GM21367 (cell line): ENCODE measurements around the gene BANF1.
"Not testable (repeated sequence)": the region's sequence is repeated elsewhere in the genome, so short reads cannot be mapped to it uniquely, and the experiment has no call there.

Experiments used
- ATAC-seq: cut with Tn5 transposase; IDR thresholded peaks from one replicate; pipeline ENCODE4 v1.9.1; 2021; ENCODE audit not compliant: unreplicated experiment

BANF1 gene

DNA sequence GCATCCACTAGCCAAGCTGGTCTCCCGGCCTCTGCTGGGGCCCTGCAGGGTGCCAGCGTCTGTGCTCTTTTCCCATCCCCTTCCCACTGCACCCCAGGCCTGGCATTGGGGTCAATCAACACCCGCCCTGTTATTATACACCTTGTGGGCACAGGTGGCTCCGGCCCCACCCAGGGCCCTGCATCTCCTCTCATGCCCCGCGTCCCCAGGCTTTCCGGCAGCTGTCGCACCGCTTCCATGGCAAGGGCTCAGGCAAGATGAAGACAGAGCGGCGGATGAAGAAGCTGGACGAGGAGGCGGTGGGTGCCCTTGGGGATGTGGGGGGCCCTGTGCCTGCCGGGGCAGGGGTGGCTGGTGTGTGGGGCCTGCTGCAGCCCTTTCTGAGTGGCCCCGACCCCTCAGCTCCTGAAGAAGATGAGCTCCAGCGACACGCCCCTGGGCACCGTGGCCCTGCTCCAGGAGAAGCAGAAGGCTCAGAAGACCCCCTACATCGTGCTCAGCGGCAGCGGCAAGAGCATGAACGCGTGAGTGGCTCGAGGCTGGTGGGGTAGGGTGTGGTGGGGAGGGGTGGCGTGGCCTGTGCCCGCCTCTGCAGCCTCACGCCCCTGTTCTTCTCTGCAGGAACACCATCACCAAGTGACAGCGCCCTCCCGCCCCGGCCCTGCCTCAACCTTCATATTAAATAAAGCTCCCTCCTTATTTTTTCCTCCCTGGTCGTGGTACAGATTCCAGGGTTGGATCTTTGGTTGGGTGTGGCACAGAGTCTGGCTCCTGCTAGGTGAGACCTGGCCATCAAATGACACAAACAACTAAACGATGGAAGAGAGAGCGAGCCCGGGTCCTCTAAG lies 23.7 kb upstream of the BANF1 start:
- no peak for ATAC-seq

DNA sequence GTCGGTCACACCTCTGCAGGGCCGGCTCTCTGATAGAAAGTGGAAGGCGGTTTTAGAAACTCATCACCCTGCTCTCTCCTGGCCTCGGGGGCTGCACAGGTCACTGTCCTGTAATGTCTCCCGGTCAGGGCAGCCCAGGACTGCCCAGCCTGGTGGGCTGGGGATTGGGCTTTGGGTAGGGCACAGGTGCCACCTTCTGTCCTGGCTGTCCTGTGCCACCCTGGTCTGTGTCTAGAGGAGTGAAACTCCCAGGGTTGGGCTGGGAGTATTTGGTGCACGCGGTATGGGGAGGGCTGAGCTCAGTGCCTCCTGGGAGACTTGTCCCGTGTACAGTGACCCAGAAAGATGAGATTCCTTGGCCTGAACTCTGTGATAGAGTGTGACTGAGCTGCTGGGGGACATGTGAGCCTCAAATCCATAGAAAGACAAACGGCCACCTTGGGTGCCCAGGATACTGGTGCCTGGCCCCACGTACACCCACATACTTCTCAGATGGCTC lies 23.0 kb upstream of the BANF1 start:
- ATAC-seq, result no peak

DNA sequence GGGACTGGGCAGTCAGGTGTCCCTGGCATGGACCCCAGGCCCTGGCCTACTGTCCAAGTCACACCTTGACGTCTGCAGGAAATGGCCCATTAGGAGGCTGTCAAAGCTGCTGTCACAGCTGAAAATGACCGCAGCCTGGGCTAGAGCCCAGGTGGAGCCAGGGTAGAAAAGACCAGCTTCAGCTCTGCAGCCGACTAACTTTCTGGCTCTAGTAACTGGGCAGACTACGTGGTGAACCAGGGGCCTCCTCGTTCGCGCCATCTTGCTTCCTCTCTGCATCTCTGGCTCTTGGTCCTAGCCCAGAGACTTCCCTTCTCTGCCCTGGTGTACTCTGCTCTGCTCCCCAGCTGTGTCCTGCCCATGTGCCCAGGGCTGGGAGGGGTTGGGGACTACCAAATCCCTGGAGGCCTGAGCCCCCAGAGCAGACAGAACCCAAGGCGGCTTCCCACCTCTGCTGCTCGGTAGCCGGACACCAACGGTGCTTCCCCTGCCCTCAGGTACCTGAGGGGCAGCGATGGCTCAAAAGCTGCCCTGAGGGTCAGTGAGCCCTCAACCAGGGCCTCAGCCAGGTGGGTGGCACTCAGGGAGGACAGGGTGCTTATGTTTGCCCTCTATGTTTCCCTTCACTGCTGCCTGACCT lies 21.1 kb upstream of the BANF1 start:
- ATAC-seq, result no peak

DNA sequence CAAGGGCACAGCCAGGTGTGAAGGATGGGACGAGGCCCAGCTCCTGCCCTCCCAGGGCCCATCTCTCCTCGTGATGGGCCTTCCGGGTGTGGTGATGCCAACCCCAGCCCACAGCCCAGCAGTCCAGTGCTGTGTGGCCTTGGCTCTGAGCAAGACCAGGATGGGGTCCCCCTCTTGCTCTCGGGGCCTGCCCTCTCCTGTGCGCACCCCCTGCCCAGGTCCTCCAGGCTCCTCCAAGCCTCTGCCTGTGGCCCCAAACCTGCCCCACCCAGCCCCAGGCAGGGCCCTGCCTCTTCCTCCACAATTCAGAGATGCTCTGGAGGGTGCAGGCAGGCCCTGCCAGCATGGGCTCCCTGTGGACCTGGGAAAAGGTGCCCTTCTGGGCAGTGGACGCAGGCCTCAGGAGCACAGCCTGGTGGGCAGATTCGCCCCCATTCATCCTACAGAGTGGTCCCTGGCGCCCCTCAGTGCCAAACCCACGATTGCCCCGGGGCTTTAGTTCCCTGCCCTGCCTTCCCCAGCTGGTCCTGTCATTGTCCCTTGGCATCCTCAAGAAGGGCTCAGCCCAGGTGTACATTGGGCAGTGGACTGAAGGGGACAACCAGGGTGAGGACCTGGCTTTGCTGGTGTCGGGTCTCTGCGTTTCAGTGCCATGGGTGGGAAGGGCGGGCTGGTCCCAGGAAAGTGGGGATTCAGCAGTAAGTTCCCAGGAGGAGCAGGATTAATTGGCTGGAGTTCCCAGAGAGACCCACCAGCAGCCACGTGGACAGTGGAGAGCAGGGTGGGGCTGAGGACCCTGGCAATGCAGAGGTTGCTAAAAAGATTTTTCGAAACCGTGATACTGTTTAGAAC lies 20.1 kb upstream of the BANF1 start:
- ATAC-seq, result no peak

DNA sequence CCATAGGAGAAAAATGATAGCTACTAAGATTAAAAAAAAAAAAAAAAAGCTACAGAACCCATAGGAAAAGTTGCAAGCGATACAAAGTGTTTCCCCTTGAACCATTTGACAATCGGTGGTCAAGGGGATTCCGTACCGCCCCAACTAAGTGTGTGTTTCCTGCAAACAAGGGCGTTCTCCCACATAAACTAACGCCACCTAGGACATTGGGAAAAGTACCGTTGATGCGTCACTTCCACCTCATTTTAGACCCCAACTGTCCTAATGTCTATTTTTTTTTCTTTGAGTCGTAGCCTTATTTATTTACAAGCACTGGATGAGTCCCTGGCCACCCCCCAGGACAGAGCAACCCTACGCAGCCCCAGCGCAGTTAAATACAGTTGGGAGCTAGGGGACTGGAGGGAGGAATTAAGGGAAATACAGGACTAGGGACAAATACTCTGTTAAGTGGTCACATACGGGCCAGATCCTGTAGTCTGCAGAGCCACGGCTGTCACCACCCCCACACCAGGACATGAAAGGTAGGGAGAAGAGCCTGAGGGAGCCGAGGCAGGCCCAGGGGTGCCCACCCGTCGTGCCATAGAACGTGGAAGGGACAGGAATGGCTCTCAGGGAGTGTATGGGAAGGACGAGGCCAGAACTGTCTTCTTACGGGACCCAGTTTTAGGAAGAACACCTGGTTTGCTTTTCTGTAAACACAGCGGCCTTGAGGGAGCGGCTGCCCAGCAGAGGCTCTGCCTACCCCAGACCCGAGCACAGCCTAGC lies 19.3 kb upstream of the BANF1 start:
- no peak for ATAC-seq

DNA sequence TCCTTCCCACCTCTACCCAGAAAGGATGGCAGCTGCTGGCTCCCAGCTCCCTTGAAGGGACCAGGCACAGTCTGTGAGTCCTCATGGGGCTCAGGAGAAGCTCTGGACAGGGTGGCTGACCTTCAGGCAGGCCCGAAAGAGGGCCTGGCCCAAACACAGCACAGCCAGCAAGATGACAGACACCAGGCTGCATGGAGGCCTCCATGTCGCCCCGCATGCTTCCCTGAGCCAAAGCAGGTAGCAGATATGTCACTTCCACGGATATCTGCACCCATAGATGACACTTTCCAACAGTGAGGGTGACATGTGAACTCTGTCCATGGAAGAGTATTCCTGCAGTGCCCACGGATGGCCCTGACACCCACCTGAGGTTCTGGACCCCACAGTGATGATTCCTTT lies 18.7 kb upstream of the BANF1 start:
- ATAC-seq, result no peak

DNA sequence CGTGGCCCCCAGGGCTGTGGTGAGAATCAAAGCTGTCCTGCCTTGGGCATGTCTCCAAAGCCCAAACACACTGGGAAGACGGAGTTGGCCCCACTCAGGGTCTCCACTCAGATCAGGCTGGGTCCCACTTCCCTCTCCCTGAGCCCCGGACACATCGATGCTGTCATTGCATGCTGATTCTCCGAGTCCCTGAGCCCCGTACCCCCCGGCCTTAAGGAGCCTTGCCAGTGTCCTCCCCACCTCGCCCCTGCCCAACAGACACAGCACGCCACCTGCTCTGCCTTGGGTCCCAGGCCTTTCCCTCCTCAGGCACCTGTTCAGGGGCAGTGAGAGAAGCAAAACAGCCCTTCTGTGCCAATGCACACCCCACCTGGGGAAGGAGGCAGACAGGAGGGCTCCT lies 15.0 kb upstream of the BANF1 start:
- no peak for ATAC-seq

DNA sequence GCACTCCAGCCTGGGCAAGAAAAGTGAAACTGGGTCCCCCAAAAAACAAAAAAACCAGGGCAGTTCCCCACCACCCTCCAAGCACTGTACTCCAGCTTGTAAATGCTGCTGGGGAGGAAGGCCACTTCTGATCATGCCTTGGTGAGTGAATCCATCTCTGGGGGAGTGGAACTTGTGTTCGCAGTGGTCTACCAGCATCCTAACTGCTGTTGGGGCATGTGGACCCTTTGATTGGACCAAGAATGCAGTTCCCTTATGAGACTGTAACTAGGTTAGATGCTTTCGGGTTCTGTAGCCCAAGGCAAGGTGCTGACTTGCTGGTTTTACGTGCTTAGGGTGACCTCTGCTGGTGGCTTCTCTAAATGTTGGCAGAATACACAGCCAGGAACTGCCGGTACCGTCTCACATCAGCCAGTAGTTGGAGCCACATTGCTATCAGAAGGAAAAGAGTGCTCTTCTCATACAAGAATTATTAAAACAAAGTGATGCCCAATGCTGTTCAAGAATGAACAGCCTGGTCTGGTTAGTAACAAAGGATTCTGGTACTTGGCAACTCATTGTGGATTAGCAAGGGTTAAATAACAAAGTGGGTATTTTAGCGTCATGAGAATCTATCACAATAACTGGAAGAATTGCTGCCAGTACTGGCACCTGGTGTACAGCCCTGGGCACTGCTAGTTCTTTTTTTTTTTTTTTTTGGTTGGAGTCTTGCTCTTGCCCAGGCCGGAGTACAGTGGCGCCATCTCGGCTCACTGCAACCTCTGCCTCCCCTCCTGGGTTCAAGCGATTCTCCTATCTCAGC lies 13.3 kb upstream of the BANF1 start:
- ATAC-seq, result peak; percentile 90

DNA sequence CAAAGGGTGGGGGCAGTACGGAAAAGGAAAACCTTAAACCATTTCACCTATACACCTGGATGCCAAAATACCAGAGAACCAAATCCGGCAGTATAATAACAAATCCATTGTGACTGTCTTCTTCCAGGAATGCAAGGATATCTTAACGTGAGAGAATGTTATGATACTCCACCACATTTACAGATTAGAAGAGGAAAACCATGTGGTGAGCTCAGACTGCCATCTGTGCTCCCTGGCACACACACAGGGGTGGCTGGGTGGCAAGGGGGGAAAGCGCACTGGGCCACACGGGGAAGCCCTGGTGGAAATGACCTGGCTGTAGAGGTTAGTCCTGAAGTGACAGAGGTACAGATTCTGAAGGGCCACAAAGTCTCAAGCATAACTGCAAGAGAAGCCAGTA lies 10.2 kb upstream of the BANF1 start:
- no peak for ATAC-seq

DNA sequence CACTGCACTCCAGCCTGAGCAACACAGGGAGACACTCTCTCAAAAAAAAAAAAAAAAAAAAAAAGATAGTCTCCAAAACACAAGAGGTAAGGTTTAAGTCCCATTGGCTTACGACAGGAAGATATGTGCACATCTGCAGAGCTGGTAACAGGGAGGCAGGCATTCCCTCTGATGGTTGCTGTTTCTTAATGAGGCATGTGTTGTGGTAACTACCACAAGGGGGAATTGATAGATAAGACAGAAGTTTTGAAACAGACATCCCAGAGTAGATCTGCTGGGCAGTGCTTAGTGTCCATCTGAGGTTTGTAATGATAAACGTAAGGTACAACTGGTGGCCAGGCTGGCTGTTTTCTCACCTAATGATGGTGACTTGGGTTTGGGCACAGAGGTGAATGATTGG lies 5.0 kb upstream of the BANF1 start:
- ATAC-seq, result no peak

DNA sequence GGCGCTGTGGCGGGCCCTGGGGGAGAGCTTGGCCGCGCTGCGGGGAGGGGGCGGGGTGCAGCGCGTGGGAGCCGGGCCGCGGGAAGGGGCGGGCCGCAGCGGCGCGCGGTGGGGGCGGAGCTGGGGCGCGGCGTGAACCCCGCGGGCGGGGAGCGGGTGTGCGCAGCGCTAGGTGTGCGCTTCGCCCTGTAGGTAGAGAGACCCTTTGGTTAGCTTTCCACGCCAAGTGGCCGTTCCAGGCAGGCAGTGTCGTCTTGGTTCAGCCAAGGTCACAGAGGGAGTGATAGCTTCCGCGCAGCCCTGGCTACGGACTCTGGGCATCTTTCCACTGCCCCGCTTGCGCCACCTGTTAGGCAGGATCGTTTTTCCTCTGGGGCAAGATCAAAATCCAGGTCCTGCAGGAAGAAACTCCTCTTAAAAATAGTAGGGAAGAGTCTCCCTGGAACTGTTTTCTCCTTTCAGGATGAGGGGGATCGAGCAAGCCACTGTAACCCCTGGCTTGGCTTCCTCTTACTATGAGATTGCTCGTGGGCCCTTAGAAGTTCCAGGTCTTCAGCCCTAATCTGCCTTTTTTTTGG lies 434 bp downstream of the BANF1 start:
- peak; percentile 34 for ATAC-seq

DNA sequence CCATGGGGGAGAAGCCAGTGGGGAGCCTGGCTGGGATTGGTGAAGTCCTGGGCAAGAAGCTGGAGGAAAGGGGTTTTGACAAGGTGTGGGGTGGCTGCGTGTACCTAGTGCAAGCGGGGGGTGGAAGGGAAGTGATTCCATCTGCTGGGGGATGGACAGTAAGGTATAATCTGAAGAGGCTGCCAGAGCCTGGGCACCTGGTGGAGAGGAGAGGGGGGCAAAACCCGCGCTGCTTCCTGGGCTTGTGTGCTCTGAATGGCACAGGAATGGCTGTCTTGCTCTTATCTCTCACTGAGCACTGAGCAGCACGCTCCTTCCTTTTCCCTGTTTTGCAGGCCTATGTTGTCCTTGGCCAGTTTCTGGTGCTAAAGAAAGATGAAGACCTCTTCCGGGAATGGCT lies 988 bp downstream of the BANF1 start:
- no peak for ATAC-seq

DNA sequence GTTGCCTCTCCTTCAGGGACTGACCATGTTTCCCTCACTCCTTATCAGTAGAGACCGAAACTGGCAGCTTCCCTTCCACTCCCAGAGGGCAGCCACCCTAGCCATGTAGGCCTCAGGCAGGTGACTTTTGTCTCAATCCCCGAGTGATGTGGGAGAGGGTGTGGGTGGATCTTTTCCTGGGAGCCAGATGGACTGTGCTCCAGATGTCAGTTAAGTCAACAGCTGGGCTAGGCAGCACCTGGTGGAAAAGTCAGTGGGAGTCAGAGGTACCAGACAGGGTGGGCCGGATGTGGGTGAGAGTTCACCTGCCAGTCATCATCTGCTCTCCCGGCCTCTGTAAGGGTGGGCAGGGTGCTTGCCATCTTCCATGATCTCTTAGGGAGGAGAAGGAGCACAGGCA lies 1.9 kb downstream of the BANF1 start:
- ATAC-seq, result no peak

DNA sequence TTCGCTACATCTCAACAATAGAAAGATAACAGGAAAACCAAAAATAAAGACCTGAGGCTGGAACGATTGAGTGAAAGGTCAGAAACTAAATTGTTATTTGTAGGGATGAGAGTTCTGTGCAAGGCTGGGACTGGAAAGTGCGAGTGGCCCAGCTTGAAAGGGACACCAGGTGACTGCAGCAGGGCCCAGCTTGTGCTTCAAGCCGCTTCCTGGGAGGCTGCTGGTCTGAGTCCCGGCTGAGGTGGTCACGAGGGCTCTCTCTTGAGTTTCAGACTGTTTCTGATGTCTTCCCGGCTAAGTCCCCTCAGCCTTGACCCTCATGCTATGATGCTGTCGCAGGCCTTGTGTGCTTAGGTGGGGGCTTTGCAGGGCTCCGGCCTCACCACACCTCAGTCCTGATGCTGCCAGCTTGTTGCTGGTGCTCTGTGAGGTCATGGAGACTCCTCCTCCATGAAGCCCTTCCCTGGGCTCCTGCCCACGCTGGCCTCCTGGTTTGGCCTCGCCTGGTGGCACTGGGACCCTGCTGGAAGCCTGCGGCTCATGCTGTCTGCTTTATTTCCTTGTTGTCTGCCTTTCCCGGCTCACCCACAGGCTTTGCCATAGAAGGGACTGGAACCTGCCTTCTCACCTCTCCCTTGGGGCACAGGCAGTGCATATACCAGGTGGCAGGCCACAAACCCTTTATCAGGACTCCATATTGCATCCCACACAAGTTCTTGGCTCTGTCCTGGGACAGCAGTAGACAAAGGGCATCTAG lies 4.0 kb downstream of the BANF1 start:
- no peak for ATAC-seq

DNA sequence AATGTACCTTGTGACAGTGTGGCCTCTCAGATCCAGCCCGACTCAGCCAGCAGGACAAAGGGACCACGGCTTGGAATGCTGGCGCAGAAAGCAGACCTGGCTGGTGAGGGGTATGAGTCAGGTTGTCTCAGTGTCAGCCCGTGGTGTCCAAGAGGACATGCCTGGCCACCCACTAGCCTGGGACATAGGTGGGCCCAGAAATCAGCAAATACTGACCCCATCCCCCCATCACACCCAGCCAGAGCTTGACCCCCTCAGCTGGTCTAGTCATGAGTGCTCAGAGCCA lies 4.5 kb downstream of the BANF1 start:
- ATAC-seq, result no peak

DNA sequence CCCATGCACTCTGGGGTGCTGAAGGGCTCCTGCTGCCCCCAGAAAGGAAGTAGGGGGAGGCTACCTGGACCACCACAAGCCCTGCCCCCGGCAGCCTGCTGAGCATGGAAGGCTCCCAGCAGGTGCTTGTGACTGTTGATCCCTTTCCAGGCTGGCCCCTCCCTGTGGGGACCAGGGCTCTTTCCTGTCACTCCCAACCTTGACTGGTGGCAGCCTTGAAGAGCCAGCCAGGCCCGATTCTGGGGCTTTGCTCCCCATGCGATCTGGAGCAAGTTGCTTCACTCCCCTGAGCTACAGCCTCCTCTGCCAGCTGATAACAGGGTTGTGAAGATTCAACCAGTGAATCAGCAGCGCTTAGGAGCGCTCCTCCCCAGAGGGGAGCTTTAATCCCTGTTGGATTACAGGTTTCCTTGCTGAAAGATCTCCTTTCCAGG lies 4.9 kb downstream of the BANF1 start:
- no peak for ATAC-seq

DNA sequence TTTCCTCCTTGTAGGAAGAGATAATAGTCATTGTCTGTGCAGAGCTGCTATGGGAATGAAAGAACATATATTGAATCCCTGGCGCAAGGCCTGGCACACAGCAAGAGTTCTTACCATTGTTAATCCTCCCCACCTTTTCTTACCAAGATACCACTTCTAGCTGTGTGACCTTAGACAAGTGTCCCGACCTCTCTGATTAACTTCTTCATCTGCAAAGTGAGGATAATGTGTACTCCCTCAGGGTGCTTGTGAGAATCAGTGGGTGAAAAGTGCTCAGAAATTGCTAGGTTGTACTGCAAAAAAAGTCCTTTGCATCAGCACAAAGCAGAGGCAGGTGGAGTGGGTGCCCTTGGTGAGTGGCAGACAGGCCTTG lies 5.8 kb downstream of the BANF1 start:
- ATAC-seq, result no peak

DNA sequence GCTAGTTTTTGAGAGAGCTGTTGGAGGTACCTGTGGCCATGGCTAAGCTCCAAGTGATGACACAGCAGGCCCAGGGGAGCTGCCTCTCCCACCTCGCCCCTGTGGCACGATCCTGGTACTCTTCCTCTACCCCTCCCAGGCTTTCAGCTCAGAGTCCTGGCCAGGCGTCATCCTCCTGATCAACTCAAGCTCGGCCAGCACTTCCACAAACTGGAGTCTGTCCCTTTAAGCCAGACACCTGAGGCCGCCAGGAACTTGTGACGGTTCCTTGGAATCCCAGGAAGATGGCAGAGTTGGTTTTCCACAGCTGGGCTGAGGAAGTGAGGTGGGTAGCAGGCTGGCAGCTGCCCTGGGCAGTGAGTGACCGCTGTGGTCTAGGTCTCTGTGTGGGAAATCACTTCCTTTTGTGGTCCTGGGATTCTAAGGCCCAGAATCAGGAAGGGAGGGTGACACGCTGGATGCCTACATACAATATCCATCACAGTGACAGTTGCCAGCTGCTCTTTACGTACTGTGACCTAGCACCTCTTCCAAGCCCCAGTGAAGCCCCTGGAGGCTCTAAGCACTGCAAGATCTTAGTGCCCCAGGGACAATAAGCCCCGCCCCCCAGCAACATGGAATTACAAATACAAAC lies 6.3 kb downstream of the BANF1 start:
- no peak for ATAC-seq

DNA sequence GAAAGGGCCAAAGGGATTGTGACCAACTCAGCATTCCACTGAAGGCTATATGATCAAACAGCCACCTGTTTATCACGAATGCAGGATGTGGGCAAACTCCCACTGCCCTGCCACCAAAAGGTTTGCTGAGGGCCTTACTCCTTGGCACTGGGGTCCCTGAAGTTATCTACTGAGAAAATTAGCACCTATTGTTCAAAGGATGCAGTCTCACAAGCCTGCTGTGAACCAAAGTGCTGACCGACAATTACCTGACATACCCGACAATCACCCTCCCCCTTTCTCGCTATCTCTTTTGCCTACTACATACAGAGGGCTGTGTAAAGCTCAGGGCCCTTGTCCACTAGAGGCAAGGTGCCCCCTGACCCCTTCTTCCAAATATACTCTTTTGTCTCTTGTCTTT lies 7.7 kb downstream of the BANF1 start:
- not testable (repeated sequence) for ATAC-seq
